Cerebellar cortex (tissue), 1 donor: ENCODE results near the gene TIMM10B.

ENCODE experiments used
- DNase-seq: peaks from one replicate; pipeline ENCODE4 v3.0.0-alpha.2; 2015; ENCODE audit warnings: low spot score

TIMM10B gene

GRCh38 chr11:6472934-6473333, 8.4 kb upstream of the TIMM10B start:
- DNase-seq: peak; percentile 68

GRCh38 chr11:6473451-6474412, 7.6 kb upstream of the TIMM10B start, which contains the start of gene TRIM3:
Gene TRIM3 (minus strand): TSS chr11:6473941. CDS start chr11:6465695, 8,246 bp downstream.
- peak; percentile 84 for DNase-seq

- DNase-seq: no peak
Measured at GRCh38 chr11:6474413-6474792, 6.9 kb upstream of the TIMM10B start.

GRCh38 chr11:6474806-6475500, 6.3 kb upstream of the TIMM10B start:
- no peak for DNase-seq

- DNase-seq: no peak
Measured at GRCh38 chr11:6475936-6476335, 5.4 kb upstream of the TIMM10B start.

- no peak for DNase-seq
Measured at GRCh38 chr11:6476571-6476970, 4.7 kb upstream of the TIMM10B start.

GRCh38 chr11:6480299-6480914, 894 bp upstream of the TIMM10B start:
- no peak for DNase-seq

GRCh38 chr11:6481924-6482275, 599 bp downstream of the TIMM10B start:
- DNase-seq: no peak

- no peak for DNase-seq
Measured at GRCh38 chr11:6482441-6482840, 1.1 kb downstream of the TIMM10B start.

- no peak for DNase-seq
Measured at GRCh38 chr11:6483015-6483414, 1.7 kb downstream of the TIMM10B start.

GRCh38 chr11:6485661-6486060, 4.4 kb downstream of the TIMM10B start:
- no peak for DNase-seq

GRCh38 chr11:6486256-6486655, 5.0 kb downstream of the TIMM10B start:
- no peak for DNase-seq

GRCh38 chr11:6486938-6487337, 5.6 kb downstream of the TIMM10B start:
- no peak for DNase-seq

GRCh38 chr11:6488342-6488741, 7.0 kb downstream of the TIMM10B start:
- no peak for DNase-seq

- DNase-seq: no peak
Measured at GRCh38 chr11:6488821-6489220, 7.5 kb downstream of the TIMM10B start.

- no peak for DNase-seq
Measured at GRCh38 chr11:6489306-6489705, 8.0 kb downstream of the TIMM10B start.

- DNase-seq: no peak
Measured at GRCh38 chr11:6497069-6497839, 16.0 kb downstream of the TIMM10B start, which contains the start of gene DNHD1. Gene DNHD1 (plus strand): TSS chr11:6497280. CDS start chr11:6498216, 936 bp downstream.

- no peak for DNase-seq
Measured at GRCh38 chr11:6498121-6498520, 16.8 kb downstream of the TIMM10B start.

- DNase-seq: no peak
Measured at GRCh38 chr11:6498544-6498943, 17.2 kb downstream of the TIMM10B start.

GRCh38 chr11:6502382-6502781, 21.1 kb downstream of the TIMM10B start:
- DNase-seq: no peak

- no peak for DNase-seq
Measured at GRCh38 chr11:6504166-6504565, 22.9 kb downstream of the TIMM10B start.
